OCI-LY7 (cell line): ENCODE measurements around the gene RFX2. TPM values are rescaled to one million over a fixed set of nuclear protein-coding genes. Genes with fewer than 3 reads are reported as not detected.

Experiments
- BruUV-seq: library from RNA; stranded (reverse); fragments of 400-500 nt; replicated peaks from 2 replicates; lab custom pipeline; 2021; lab: Mats Ljungman, UMichigan
- CTCF ChIA-PET: fragments of 300-600 bp; sonication (Branson Sonifier 250); formaldehyde crosslinking; loops from one replicate; lab custom pipeline; 2022; ENCODE audit warnings: antibody characterized with exemption; ENCODE audit not compliant: unreplicated experiment; lab: Charles Lee
- POLR2A ChIA-PET: fragments of 300-600 bp; sonication (Branson Sonifier 250); formaldehyde crosslinking; loops from one replicate; lab custom pipeline; 2022; ENCODE audit warnings: antibody characterized with exemption; lab: Charles Lee
- DNase-seq: peaks from one replicate; pipeline ENCODE4 v3.0.0-alpha.2; 2015; ENCODE audit warnings: low spot score
- H2AFZ ChIP-seq: fragments of 200-600 bp; sonication (generic), shearing (Covaris generic); 2 replicates; pipeline ENCODE4 v1.6.1; 2014; ENCODE audit warnings: mild to moderate bottlenecking, antibody characterized with exemption, low read length, moderate library complexity
- H3K27ac ChIP-seq: fragments of 200-600 bp; sonication (generic); 2 replicates; pipeline ENCODE4 v1.5.1; 2014; ENCODE audit warnings: mixed run types, low read depth, mild to moderate bottlenecking, moderate library complexity, low read length, inconsistent platforms; ENCODE audit not compliant: poor library complexity, severe bottlenecking
- H3K36me3 ChIP-seq: fragments of 200-600 bp; sonication (generic); 2 replicates; pipeline ENCODE4 v1.6.1; 2014; ENCODE audit warnings: mild to moderate bottlenecking, antibody characterized with exemption, low read length, moderate library complexity, mixed read lengths; ENCODE audit not compliant: insufficient read depth
- H3K4me1 ChIP-seq: fragments of 200-600 bp; sonication (generic); 2 replicates; pipeline ENCODE4 v1.5.1; 2014; ENCODE audit warnings: mild to moderate bottlenecking, low read length; ENCODE audit not compliant: insufficient read depth, poor library complexity, severe bottlenecking
- H3K4me2 ChIP-seq: fragments of 200-600 bp; sonication (generic); 2 replicates; pipeline ENCODE4 v1.6.1; 2014; ENCODE audit warnings: mild to moderate bottlenecking, low read length
- H3K4me3 ChIP-seq: fragments of 200-600 bp; sonication (generic); 2 replicates; pipeline ENCODE4 v1.5.1; 2014; ENCODE audit warnings: mild to moderate bottlenecking, low read depth, low read length; ENCODE audit not compliant: poor library complexity, severe bottlenecking
- H3K79me2 ChIP-seq: fragments of 200-600 bp; sonication (generic); 2 replicates; pipeline ENCODE4 v1.6.1; 2016; ENCODE audit warnings: low read depth, mild to moderate bottlenecking, low read length, moderate library complexity, mixed read lengths; ENCODE audit not compliant: insufficient read depth
- H3K9me2 ChIP-seq: fragments of 200-600 bp; sonication (generic); 2 replicates; pipeline ENCODE4 v1.6.1; 2016; ENCODE audit warnings: mild to moderate bottlenecking, low read length, mixed read lengths; ENCODE audit not compliant: insufficient read depth
- H3K9me3 ChIP-seq: fragments of 200-600 bp; sonication (generic); 2 replicates; pipeline ENCODE4 v1.6.1; 2014; ENCODE audit warnings: mild to moderate bottlenecking, mixed run types, low read length, mixed read lengths
- H4K20me1 ChIP-seq: fragments of 200-600 bp; sonication (generic); 2 replicates; pipeline ENCODE4 v1.6.1; 2014; ENCODE audit warnings: mild to moderate bottlenecking, antibody characterized with exemption, low read length, moderate library complexity, mixed read lengths; ENCODE audit not compliant: insufficient read depth
- EZH2phosphoT487 ChIP-seq: fragments of 200-600 bp; sonication (generic); IDR thresholded peaks from 2 replicates; pipeline ENCODE4 v1.6.1; 2018; ENCODE audit warnings: low read depth, borderline replicate concordance, mild to moderate bottlenecking, mixed run types, antibody characterized with exemption, low read length, moderate library complexity, mixed read lengths
- intact Hi-C: fragments of 100-400 bp; cut with micrococcal nuclease; formaldehyde crosslinking; loops from one replicate; pipeline ENCODE4 v1.10.0; 2022; ENCODE audit not compliant: unreplicated experiment
- total RNA-seq, 2 experiments: library from RNA; depleted of rRNA in 1 of 2; stranded (reverse); fragments of >200 nt in 1 of 2; shearing (Covaris generic) in 1 of 2; gene quantifications; 2 replicates each; pipeline ENCODE4 v1.2.3, GENCODE V29; 2014 to 2022
- TF ChIP-seq, protein P1 (sequence below): fragments of 200-600 bp; sonication (generic); conservative IDR thresholded peaks from 2 replicates; pipeline ENCODE4 v1.5.1; 2014; ENCODE audit warnings: mild to moderate bottlenecking, antibody characterized with exemption, low read length, moderate library complexity, mixed read lengths

RFX2 gene
- total RNA-seq, 2 experiments from 2014 or later, result 11.0 to 11.8 TPM

- intact Hi-C loops, result no loop called here
- no peaks in the 10 kb centered on the region for H3K9me3 ChIP-seq
Measured at GRCh38 chr19:6000228-6000847, 110.0 kb downstream of the RFX2 start.

DNA sequence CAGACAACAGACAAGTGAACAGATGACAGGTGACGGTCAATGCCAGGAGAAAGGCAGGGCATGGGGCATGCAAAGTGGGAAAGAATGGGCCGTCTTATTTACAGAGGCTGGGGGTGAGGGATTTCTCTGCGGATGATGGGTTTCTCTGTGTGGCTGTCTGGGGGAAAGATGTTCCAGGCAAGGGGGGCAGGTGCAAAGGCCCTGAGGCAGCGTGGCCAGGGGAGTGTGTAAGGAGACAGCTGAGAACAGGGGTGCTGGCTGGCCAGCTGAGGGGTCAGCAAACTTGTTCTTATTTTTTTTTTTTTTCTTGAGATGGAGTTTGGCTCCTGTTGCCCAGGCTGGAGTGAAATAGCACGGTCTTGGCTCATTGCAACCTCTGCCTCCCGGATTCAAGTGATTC is 110.6 kb downstream of the RFX2 start:
- Histone ChIP-seq H3K4me1 (no peaks in the 10 kb centered on the region), H4K20me1 (no peaks in the 10 kb centered on the region), H3K4me2 (no peak overlapping the region), H3K9me3 (no peaks in the 10 kb centered on the region), H3K4me3 (no peak overlapping the region), H3K79me2 (no peaks in the 10 kb centered on the region), H3K9me2 (no peaks in the 10 kb centered on the region), H3K27ac (no peak overlapping the region), H3K36me3 (no peaks in the 10 kb centered on the region), H2AFZ (no peak overlapping the region)
- intact Hi-C loops, result no loop called here
- no TSS peak for BruUV-seq
- POLR2A ChIA-PET, result no interaction called here
- no peak for DNase-seq
- CTCF ChIA-PET, result no interaction called here
- TF ChIP-seq EZH2phosphoT487, result no peak
- TF ChIP-seq, protein P1, sequence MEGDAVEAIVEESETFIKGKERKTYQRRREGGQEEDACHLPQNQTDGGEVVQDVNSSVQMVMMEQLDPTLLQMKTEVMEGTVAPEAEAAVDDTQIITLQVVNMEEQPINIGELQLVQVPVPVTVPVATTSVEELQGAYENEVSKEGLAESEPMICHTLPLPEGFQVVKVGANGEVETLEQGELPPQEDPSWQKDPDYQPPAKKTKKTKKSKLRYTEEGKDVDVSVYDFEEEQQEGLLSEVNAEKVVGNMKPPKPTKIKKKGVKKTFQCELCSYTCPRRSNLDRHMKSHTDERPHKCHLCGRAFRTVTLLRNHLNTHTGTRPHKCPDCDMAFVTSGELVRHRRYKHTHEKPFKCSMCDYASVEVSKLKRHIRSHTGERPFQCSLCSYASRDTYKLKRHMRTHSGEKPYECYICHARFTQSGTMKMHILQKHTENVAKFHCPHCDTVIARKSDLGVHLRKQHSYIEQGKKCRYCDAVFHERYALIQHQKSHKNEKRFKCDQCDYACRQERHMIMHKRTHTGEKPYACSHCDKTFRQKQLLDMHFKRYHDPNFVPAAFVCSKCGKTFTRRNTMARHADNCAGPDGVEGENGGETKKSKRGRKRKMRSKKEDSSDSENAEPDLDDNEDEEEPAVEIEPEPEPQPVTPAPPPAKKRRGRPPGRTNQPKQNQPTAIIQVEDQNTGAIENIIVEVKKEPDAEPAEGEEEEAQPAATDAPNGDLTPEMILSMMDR, result no peak

More at GRCh38 chr19:6000228-6000847, 110.0 kb downstream of the RFX2 start:
- TF ChIP-seq, protein P1, result no peak
- TF ChIP-seq EZH2phosphoT487, result no peak
- H3K36me3 ChIP-seq, result no peaks in the 10 kb centered on the region
- no TSS peak for BruUV-seq
- H3K27ac ChIP-seq, result no peak overlapping the region
- H2AFZ ChIP-seq, result no peak overlapping the region
- POLR2A ChIA-PET, result interaction anchor here (0.6 to 0.7 kb wide), 2 partner anchors 21 to 400 kb away, joined by 3 read pairs; no protein-coding TSS in a partner anchor
- CTCF ChIA-PET, result no interaction called here
- no peak overlapping the region for H3K4me2 ChIP-seq
- H3K9me2 ChIP-seq, result no peaks in the 10 kb centered on the region
- no peak overlapping the region for H3K4me3 ChIP-seq
- no peaks in the 10 kb centered on the region for H3K4me1 ChIP-seq
- no peaks in the 10 kb centered on the region for H4K20me1 ChIP-seq
- no peak for DNase-seq
- H3K79me2 ChIP-seq, result no peaks in the 10 kb centered on the region

- no peaks in the 10 kb centered on the region for H3K4me1 ChIP-seq
- no peak overlapping the region for H2AFZ ChIP-seq
- no peak for TF ChIP-seq EZH2phosphoT487
- TF ChIP-seq, protein P1, result peak; percentile 44
- no peaks in the 10 kb centered on the region for H3K9me2 ChIP-seq
- H3K79me2 ChIP-seq, result no peaks in the 10 kb centered on the region
- H3K27ac ChIP-seq, result no peak overlapping the region
- no TSS peak for BruUV-seq
- no peaks in the 10 kb centered on the region for H4K20me1 ChIP-seq
- no peak for DNase-seq
- H3K4me3 ChIP-seq, result no peak overlapping the region
- H3K9me3 ChIP-seq, result no peaks in the 10 kb centered on the region
- H3K36me3 ChIP-seq, result no peaks in the 10 kb centered on the region
- intact Hi-C loops, result no loop called here
- ChIA-PET CTCF (no interaction called here), POLR2A (no interaction called here)
- H3K4me2 ChIP-seq, result no peak overlapping the region
Measured at GRCh38 chr19:5997371-5997770, 112.9 kb downstream of the RFX2 start.
